ENCODE measurements around the gene JSRP1.

JSRP1 gene

DNA sequence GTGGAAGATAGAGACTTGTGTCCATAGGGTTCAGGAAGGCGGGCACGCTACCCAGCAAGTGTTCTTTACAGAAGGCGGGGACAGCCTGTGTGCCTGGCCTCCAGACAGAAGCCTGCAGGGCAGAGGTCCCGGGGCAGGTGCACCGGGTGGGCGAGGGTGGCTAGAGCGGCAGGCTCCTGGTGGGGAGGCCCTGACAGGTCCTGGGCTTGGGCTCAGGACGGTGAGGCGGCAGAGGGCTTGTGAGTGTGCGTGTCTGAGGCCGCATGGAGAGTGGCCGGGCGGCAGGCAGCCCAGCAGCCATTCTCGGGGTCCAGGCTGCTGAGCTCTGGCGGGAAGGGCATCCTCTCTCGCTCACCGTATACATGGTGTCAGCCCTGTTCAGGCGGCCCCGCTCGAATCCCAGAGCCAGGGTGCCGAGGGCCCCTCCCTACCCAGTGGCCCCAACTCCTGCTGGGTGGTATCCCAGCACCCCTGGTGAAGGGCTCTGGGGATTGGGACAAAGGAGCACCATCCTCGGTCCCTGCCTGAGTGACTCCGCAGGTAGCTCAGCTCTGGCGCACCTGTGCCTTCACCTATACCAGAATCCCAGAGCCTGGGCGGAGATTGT lies 10.1 kb downstream of the JSRP1 start:
- DNase-seq: no peak

DNA sequence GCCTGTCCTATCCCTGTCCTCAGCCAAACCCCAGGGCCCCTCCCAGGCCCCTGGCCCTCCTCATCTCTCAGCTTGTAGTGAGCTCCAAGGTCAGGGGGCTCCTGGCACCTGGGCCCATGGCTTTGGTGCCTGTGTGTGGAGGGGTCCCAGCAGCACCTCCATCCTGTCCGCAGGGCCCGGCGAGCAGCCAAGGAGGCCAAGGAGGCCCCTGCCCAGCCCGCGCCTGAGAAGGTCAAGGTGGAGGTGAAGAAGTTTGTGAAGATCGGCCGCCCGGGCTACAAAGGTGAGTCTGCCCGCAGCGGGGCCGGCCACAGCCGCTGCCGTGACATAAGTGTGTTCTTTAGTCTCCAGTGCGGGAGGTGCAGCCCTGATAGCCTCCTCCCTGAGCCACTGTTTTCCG lies 10.9 kb downstream of the JSRP1 start:
- no peak for DNase-seq

DNA sequence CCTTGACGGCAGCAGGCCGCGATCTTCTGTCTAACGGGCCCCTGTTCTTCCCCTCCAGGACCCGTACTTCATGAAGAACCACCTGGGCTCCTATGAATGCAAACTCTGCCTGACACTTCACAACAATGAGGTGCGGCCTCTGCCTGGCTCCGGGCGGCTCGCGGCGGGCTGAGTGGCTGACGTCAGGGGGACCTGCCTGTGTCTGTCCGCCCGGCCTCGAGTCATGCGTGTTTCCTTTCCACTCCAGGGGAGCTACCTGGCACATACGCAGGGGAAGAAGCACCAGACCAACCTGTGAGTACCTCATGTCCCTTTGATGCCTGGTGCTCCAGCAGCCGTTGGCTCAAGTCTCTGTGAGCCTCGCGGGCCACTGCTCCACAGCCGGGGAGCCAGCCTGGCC lies 11.7 kb downstream of the JSRP1 start:
- no peak for DNase-seq

DNA sequence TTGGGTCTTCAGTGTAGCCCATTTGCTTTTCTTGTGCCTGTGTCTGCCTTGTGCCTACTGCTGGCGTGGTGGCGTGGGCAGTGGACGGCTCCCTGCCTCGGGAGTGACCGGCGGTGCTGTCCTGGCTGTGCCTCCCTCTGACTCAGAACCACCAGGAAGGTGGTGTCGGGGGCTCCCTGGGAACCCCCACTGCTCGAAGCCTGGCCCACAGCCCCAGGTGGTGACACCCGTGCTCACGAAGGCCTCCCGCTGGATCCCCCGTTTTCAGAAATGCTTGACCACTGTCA lies 12.1 kb downstream of the JSRP1 start:
- no peak for DNase-seq

DNA sequence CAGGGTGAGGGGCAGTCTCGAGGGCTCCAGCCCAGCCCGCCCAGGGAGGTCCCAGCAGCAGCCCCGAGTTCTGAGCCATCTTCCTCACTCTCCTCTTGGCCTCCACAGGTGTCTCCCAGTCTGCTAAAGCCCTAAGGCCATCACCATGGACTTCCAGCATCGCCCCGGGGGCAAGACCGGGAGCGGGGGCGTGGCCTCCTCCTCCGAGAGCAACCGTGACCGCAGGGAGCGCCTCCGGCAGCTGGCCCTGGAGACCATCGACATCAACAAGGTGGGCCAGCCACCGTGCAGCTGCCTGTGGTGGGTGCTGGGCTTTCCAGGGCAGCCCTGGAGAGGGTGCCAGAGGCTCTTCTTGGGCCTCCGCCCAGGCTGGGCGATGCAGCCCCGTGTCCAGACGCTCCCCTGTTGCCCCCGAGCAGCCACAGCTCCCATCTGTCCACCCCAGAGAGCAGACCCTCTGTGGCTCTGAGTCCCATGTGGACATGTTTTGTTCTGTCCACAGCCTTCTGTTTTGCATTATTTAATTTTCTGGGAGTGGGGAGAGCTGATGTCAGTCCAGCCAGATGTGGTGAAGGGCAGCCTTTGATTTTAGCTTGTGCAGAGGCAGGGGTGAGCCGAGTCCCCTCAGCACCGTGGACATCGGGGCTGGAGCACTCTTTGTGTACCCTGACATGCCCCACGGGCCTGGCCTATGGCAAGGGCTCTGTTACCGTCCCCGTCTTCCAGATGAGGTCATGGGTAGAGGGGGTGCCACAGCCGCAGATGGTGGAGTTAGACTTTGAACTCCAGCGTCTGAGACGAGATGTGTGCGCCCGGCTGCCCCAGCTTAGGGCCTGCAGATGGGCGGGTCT lies 12.7 kb downstream of the JSRP1 start:
- no peak for DNase-seq

DNA sequence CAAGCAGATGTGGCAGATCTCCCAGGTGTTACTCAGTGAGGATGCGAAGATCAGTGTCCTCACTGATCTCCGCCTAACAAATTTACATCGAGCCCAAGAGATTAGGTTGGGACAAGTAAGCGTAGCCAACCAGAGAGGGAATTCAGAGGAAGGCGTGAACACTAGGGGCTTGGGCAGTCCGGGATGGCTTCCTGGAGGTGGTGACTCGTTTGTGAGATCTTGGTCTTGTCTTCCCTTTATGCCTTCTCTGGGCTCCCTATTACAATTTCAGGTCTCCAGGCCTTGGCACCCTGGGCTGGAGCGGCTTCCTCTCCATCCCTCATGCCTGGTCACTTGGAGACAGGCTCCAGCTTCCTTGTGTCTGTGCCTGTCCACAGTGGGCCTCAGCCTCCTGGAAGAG lies 13.4 kb downstream of the JSRP1 start:
- no peak for DNase-seq

DNA sequence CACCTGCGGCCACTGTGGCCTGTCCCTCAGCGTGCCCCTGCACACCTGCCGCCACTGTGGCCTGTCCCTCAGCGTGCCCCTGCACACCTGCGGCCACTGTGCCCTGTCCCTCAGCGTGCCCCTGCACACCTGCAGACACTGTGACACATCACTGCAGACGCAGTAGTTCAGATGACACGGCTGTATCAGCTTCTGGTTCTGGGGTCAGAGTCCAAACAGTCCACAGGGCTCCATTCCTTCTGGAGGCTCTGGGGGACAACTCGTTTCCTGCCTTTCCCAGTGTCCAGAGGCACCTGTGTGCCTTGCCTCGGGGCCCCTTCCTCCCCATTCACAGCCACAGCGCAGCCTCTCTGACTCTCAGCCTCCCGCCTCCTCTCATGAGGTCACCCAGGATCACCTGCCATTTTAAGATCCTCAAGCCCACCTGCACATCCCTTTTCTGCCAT lies 14.1 kb downstream of the JSRP1 start:
- DNase-seq: no peak

DNA sequence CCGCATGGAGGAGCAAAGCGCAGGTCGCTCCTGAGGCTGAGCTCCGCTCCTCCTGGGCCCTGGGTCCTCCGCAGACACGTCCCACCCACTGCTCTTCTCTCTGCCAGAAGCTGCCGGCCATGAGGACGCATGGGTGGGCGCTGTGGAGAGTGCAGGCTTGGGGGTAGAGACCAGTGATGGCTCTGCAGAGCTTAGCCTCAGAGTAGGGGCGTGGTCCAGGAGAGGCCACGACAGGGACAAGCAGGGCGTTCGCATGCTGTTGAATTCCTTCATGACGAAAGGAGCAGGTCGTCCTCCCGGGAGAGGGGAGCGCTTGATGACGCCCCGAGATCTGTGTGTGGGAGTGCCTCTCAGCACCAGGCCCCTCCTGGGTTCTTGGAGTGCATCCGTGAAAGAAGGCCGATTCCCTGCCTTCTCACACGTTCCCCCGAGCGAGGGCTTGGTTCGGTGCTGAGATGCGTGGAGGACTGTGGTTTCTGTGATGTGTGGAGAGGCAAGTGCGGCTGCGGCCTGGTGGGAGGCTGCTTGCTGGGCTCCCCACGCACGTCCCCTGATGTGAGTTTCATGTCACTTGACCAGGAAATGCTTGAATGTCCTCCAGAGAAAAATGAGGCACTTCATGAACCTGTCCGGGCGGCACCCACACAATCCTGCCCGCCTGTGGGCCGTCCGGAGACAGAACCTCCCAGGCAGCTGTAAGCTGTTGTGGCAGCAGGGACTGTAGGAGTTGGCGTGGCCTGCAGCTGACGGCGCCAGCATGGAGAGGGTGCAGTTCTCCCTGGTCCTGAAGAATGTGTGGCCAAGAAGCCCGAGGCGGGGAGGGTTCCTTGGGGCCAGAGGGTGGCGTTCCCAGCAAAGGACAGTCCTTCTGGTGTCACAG lies 15.1 kb downstream of the JSRP1 start:
- no peak for DNase-seq

DNA sequence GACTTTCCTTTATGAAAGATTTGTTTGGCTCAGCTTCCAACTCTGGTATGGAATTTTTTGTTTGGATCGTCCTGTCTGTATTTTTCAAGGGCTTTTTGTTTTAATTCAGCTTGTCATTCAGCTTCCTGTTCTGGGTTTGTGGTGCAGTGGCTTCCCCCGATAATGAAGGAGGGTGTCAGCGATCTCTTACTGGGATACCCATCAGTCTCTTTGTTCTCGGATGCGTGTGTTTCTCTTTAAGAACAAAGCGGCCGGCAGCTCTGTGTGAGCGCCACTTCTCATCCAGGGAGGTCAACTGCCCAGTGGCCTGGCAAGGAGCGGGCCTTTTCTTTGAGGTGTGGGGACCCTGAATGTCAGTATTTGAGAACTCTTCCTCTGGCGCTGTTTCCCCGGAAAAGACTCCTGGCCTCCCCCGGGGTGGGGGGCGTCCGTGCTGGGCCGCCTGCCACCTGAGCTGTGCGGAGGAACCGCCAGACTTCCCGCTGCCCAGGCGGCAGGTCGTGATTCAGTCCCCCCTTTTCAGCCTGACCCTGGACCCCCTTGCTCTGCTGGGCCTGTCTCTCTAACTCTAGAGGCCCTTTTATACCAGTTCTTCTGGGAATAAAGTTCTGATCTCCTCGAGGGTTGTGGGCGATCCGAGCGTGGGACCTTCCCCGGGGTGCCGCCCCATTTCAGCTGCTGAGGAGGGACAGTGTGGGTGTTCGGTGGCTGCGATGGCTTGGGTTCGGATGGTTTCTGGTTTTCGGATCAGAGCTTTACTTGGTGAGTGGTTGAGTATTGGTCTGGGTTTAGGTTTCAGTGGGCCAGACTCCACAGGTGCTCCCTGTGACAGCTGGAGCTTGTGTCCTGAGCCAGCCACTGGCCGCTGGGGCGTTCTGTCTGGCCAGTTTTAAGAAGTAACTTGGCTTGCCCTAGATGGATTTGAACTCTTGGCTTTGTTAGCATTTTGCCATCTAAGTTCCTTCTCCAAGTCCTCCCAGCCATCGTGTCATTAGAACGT lies 16.1 kb downstream of the JSRP1 start:
- DNase-seq: no peak

DNA sequence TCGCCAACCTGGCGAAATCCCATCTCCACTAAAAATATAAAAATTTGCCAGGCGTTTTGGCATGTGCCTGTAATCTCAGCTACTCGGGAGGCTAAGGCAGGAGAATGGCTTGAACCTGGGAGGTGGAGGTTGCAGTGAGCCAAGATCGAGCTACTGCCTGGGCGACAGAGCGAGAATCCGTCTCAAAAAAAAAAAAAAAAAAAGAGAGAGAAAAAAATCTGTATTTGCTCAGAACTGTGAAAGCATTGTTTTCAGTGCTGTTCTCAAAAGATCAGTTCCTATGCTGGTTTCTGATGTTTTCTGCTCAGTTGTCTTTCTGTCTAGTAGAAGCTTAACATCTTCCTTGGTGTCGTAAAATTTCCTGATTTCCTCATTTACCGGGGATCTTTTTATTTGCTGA lies 17.0 kb downstream of the JSRP1 start:
- no peak for DNase-seq

DNA sequence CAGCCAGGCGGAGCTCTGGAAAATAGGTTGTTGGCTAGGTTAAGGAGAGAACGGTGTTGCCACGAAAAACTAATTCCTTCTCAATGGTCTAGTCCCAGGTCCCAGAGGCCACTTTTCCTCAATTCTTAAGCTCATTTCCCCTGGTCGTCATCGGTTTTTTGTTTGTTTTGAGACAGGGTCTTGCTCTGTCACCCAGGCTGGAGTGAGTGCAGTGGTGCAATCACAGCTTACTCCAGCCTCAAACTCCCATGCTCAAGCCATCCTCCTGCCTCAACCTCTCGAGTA lies 18.4 kb downstream of the JSRP1 start:
- no peak for DNase-seq

DNA sequence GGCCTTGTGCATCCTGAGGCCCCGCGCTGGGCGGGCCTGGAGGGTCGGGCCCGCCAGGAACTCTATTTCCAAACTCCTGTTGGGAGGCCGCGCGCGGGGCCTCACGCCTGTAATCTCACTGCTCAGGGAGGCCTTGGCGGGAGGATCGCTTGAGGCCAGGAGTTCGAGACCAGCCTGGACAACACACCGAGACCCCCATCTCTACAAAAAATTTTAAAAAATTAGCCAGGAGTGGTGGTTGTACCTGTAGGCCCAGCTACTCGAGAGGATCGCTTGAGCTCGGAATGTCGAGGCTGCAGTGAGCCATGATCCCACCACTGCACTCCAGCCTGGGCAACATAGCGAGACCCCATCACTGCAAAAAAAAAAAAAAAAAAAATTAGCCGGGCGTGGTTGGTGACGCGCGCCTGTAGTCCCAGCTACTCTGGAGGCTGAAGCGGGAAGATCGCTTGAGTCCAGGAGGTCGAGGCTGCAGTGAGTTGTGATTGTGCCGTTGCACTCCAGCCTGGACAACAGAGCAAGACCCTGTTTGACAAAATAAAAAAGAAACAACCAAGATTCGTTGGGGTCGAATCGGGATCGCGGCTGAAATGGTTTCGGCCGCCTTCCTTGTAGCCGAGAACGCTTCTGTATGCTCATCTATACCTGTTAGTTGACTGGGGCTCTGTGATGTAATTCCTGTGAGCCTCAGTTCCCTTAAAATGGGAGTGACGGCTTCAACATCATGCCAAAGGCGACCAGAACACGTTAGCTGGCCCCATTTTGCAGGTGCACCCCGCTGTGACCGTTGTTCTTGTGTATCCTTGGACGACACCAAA lies 19.0 kb downstream of the JSRP1 start:
- no peak for DNase-seq

DNA sequence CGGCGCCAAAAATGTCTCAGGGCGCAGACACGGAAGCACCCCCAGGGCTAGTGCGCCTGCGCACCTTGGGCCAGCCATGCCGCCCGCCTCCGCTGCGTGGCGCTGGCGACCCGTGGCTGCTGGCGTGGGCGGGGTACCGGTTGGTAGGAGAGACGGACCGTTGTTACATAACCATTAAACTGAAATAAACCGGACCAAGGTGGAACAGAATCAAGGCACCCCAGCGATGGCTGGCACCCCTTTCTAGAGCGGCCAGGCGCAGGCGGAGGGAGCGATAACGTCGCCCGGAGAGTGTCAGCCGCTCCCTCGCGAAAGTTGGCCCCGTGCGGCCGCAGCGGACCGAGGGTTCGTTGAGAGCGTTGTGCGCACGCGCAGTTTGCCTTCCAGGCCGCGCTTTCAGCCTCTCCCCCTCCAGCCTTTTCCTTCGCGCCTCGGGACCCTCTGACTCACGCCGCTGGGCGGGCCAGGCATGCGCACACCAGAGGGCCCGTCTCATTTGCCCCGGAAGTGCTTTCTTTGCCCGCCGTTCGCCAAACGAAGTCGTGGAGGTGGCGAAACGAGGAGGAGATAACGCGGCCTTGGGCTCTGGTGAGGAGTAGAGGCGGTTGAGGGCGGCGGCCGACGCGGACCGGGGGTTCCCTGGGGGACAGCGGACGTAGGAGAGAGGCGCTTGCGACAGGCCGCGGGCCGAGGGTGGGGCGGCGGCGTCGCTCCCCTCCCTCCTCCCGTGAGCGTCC lies 19.7 kb downstream of the JSRP1 start, which contains the start of the genes PLEKHJ1 and SF3A2:
PLEKHJ1 (minus strand) TSS at position 16 of the 737 bp plus-strand sequence. CDS start 81 bp downstream, outside the sequence.
SF3A2 (plus strand) TSS at position 511 of the 737 bp plus-strand sequence. CDS start 6,595 bp downstream, outside the sequence.
- DNase-seq: peak; percentile 97

DNA sequence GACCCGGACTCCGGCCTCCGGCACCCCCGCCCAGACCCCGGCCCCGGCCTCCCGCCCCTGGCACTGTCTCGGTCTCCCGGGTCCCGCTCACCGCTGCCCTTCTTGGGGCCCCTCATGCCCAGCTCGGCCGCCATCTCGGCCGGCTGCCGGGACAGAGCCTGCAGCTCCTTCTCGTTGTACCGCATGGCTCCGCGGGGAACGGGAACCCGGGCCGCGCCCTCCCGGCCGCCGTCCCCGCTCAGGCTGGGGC lies 20.2 kb downstream of the JSRP1 start:
- no peak for DNase-seq

DNA sequence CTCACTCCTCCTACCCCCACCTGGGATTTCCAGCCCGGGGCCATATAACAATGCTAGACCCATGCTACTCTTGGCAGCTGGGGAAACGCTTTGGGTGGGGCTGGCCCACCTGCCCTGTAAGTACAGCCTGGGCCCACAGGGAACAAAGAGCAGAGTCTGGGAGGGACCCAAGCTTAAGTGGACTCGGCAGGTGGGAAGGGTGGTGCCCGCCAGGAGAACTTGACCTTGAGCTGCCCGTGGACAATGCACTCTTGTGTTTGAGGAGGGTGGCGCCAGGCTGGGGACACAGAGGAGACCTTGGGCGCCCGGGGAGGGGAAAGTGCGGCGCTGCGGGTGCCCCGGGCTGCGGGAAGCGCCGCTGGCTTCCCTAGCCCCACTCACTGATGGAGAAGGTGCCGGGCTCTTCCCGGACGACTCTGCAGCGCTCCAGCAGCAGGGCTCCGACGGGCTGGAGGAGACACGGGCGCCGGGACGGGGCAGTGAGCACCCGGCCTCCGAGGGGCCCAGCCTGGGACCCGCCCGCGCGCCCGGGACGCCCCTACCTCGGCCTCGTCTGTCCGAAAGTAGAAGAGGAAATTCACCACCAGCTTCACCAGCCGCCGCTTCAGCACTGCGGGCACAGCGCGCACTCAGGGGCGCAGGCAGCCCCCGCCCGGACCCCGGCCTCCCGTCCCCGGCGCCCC lies 20.7 kb downstream of the JSRP1 start:
- DNase-seq: peak; percentile 68

DNA sequence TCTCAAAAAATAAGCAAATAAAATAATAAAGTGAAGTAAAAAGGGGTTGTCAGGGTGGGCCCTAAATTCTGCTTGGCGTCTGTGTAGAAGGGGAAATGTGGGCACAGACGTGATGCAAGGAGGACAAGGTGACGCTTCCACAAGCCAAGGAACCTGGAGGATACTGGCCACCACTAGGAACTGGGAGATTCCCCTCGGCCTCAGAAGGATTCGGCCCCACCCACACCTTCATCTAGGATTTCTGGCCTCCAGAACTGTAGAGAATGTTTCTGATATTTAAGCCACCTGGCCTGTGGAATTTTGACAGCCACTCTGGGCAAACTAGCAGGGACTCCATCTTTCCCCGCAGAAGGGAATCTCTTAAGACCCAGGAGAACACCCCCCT lies 21.2 kb downstream of the JSRP1 start:
- no peak for DNase-seq

DNA sequence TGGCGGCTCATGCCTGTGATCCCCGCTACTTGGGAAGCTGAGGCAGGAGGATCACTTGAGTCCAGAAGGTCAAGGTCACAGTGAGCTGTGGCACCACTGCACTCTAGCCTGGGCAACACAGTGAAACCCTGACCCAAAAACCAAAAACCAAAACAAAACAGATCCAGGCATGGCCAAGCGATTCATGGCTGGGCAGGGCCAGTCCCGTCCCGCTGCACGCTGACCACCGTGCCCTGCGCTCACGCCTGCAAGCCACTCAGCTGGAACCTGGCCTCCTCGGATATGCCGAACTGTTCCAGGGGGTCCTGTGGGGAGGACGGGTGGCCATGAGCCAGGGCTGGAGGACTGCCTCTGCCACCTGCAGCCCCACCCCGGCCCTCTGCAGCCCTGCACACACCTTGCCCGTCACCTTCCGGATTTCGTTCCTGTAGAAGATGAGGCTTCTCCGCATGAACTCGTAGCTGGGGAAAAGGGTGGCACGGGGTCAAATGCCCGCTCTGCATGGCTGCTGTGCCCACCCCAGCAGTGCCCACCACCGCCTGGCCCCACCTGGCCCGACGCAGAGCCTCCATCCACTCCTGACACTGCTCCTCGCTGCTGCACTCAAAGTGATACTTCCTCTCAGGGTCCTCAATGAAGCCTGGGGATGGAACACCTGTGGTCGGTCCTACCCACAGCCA lies 22.5 kb downstream of the JSRP1 start:
- no peak for DNase-seq

DNA sequence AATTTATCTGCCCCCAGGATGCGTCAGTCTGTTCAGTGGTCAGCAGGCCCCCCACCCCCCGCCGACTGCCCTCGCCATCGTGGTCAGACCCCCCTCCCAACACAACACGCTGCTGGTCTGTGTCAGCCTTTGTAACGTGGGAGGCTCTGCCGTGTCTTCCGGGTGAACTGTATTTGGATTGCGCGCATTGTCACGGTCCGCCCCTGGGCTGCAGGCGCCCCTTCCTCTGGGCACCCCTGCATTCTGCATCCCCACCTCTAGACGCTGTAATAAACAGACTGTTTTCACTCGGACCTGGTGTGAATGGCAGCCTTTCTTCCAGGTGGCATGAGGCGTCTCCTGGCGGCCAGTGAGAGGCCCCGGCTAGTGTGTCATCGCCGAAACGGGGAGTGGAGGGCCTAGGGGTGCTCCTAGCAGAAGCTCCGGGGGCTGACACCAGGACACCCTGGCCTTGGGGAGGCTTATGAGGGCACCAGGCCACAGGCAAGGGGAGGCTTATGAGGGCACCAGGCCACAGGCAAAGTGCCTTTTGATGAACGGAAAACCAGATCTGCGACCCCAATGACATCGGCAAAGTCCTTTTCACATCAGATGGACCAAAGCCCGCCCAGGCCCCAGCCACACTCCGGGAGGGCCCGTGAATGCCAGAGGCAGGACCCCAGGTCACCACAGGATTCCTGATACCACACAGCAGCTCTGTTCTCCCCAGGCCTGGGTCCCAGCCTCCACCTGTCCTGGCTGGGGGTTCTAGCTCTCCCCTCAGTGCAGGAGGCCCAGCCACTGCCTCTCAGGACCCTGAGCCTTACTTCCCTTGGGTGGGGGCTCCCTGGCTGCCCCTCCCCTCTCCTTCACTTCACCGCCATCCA lies 23.7 kb downstream of the JSRP1 start:
- no peak for DNase-seq

DNA sequence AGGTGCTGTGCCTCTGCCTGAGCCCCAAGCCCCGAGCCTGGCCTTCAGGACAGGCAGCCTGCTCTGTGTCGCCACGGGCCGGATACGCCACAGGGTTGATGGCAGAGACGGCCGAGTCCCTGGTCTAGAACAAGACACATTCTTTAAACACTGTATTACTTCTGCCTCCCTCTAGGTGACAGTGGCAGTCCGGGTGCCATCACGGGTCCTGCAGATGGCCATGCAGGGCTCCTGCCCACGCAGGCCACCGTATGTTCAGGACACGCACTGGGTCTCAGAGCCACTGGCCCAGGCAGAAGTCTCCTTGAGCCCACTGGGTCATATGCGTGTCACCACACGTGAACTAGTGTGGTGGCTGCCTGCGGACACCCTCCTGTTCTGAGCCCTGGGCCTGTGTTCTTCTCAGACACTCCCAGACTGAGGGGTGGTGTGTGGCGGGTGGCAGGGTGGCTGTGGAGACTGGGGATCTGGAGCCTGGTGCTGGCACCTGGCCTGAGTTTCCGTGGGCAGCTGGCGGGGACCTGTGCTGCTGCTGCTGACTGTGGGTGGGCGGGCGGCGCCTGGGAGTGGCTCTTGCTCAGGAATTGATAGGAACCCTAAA lies 24.5 kb downstream of the JSRP1 start:
- peak; percentile 14 for DNase-seq

All from NCI-H2171 treated with DMSO at 0.1 percent for 48 hours (cell line).